Iris pigment epithelial cell (primary cell): Measurements from ENCODE around the gene FRY.
A peak's percentile ranks its signal among the peaks of the same experiment; 100 is the strongest.

ENCODE experiments used
- DNase-seq: peaks from one replicate; pipeline ENCODE4 v3.0.0-alpha.2; 2011; ENCODE audit warnings: low read depth

The FRY gene

GRCh38 chr13:32086791-32087441 lies 55.3 kb downstream of the FRY start:
- DNase-seq, result peak; percentile 41

GRCh38 chr13:32087955-32088747 lies 56.6 kb downstream of the FRY start:
- DNase-seq, result peak; percentile 37

- no peak for DNase-seq
Observed at GRCh38 chr13:32092496-32092895, 60.9 kb downstream of the FRY start.

- DNase-seq, result no peak
Observed at GRCh38 chr13:32093006-32093405, 61.4 kb downstream of the FRY start.

- peak; percentile 16 for DNase-seq
Observed at GRCh38 chr13:32098272-32098671, 66.7 kb downstream of the FRY start.

GRCh38 chr13:32105653-32106313 lies 74.2 kb downstream of the FRY start:
- no peak for DNase-seq

GRCh38 chr13:32107474-32107873 lies 75.9 kb downstream of the FRY start:
- DNase-seq, result no peak

GRCh38 chr13:32107973-32108372 lies 76.4 kb downstream of the FRY start:
- no peak for DNase-seq

- DNase-seq, result no peak
Observed at GRCh38 chr13:32113532-32113931, 82.0 kb downstream of the FRY start.

- no peak for DNase-seq
Observed at GRCh38 chr13:32114284-32114950, 82.8 kb downstream of the FRY start.

- no peak for DNase-seq
Observed at GRCh38 chr13:32115066-32115465, 83.5 kb downstream of the FRY start.

- DNase-seq, result peak; percentile 30
Observed at GRCh38 chr13:32116210-32116609, 84.6 kb downstream of the FRY start.

GRCh38 chr13:32117001-32117400 lies 85.4 kb downstream of the FRY start:
- no peak for DNase-seq

- peak; percentile 16 for DNase-seq
Observed at GRCh38 chr13:32117701-32118100, 86.1 kb downstream of the FRY start.

- no peak for DNase-seq
Observed at GRCh38 chr13:32121316-32121715, 89.7 kb downstream of the FRY start.

- DNase-seq, result no peak
Observed at GRCh38 chr13:32124743-32125142, 93.2 kb downstream of the FRY start.

- peak; percentile 87 for DNase-seq
Observed at GRCh38 chr13:32125221-32125689, 93.7 kb downstream of the FRY start.

- peak; percentile 39 for DNase-seq
Observed at GRCh38 chr13:32125751-32126150, 94.2 kb downstream of the FRY start.

GRCh38 chr13:32126278-32126677 lies 94.7 kb downstream of the FRY start:
- DNase-seq, result peak; percentile 28

GRCh38 chr13:32126756-32127155 lies 95.2 kb downstream of the FRY start:
- no peak for DNase-seq

- DNase-seq, result no peak
Observed at GRCh38 chr13:32127691-32128090, 96.1 kb downstream of the FRY start.
